Activated CD4-positive, alpha-beta T cell treated with anti-CD3 and anti-CD28 coated beads, Interleukin-2, amount 50 U/mL, for 16 hours (primary cell): ENCODE measurements around the gene ZNF35.

Source experiments
- DNase-seq: peaks from one replicate; pipeline ENCODE4 v3.0.0-alpha.2; 2020

ZNF35 gene

GRCh38 chr3:44685128-44685800 lies 36.7 kb downstream of the ZNF35 start:
- no peak for DNase-seq

- no peak for DNase-seq
Observed at GRCh38 chr3:44687898-44688297, 39.4 kb downstream of the ZNF35 start.
